Activated CD4-positive, alpha-beta T cell treated with anti-CD3 and anti-CD28 coated beads for 24 hours (primary cell): ENCODE data around the gene NECTIN4.
A peak's percentile ranks its signal among the peaks of the same experiment; 100 is the strongest.

Source experiments
- DNase-seq, 2 donors: peaks; one replicate each; pipeline ENCODE4 v3.0.0-alpha.2; 2020; ENCODE audit warnings: low read depth in 2 of 2

The NECTIN4 gene

DNA sequence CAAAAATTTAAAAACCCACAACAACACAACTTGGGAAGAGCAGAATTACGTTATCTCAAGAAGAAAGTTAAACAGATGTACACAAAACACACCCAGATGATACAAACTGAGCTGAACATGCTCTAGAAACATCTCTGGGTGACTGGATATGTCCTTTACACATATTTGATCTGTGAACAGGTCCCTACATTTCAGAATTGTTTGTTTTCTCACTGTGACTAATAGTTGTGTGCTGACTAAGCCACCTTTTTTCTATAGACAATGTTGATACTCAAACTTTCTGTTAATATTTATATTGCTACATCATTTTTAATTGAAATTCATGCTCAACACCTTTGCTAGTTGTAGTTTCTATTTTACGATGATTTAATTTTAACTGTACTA lies 67.4 kb downstream of the NECTIN4 start:
- no peak for DNase-seq

DNA sequence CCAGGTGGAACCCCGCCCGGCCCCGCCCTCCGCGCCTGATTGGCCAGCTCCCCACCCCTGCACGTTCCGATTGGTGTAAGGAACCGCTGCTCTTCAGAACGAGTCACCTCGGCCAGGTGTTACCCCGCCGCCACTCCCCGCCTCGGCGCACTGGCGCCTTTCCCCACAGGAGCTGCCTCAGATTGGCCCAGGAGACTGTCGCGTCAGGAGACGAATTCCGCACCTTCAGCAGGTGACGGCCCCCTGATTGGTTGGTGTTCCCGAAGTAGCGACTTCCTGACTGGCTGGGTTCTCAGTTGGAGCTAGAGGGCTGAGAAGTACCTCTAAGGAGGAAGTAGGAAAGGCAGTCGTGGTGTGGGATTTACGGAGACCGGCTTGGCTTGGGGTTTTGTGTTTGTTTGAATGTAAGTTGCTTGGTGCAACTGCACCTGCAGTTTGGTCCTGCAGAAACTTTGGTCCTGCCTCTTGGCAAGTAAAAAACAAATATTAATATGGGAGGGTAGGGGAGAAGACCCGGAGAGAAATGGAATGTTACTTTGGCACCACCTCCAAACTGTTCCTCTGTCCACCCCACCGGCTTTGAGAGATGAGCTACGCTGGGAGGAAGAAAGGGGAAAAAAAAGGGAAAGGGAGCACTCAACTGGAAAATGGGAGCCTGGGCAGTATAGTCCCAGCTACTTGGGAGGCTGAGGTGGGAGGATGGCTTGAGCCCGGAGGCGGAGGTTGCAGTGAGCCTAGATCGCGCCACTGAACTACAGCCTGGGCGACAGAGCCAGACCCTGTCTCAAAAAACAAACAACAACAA lies 68.0 kb downstream of the NECTIN4 start:
- peak; percentile 77 to 83 for DNase-seq
